ENCODE measurements around the gene TSPAN9.
A peak's percentile ranks its signal among the peaks of the same experiment; 100 is the strongest.

The TSPAN9 gene

GRCh38 chr12:3213768-3214167 lies 136.6 kb downstream of the TSPAN9 start:
- DNase-seq: no peak

- DNase-seq: peak; percentile 34
Measured at GRCh38 chr12:3214526-3215365, 137.6 kb downstream of the TSPAN9 start.

GRCh38 chr12:3215410-3215975 lies 138.3 kb downstream of the TSPAN9 start:
- no peak for DNase-seq

GRCh38 chr12:3216097-3216496 lies 138.9 kb downstream of the TSPAN9 start:
- no peak for DNase-seq

GRCh38 chr12:3216726-3217682 lies 139.8 kb downstream of the TSPAN9 start:
- DNase-seq: no peak

- no peak for DNase-seq
Measured at GRCh38 chr12:3217683-3218079, 140.5 kb downstream of the TSPAN9 start.

- DNase-seq: peak; percentile 18
Measured at GRCh38 chr12:3218228-3219171, 141.3 kb downstream of the TSPAN9 start.

GRCh38 chr12:3219233-3219632 lies 142.1 kb downstream of the TSPAN9 start:
- DNase-seq: no peak

- DNase-seq: no peak
Measured at GRCh38 chr12:3220382-3221321, 143.5 kb downstream of the TSPAN9 start.

GRCh38 chr12:3222306-3222705 lies 145.1 kb downstream of the TSPAN9 start:
- no peak for DNase-seq

- peak; percentile 6 for DNase-seq
Measured at GRCh38 chr12:3222979-3223378, 145.8 kb downstream of the TSPAN9 start.

GRCh38 chr12:3223601-3224529 lies 146.7 kb downstream of the TSPAN9 start:
- DNase-seq: no peak

GRCh38 chr12:3224530-3224903 lies 147.3 kb downstream of the TSPAN9 start:
- no peak for DNase-seq

- DNase-seq: no peak
Measured at GRCh38 chr12:3225154-3225795, 148.1 kb downstream of the TSPAN9 start.

GRCh38 chr12:3225796-3226180 lies 148.6 kb downstream of the TSPAN9 start:
- DNase-seq: no peak

GRCh38 chr12:3226264-3226663 lies 149.1 kb downstream of the TSPAN9 start:
- DNase-seq: no peak

- no peak for DNase-seq
Measured at GRCh38 chr12:3227076-3227975, 150.1 kb downstream of the TSPAN9 start.

- no peak for DNase-seq
Measured at GRCh38 chr12:3228552-3228951, 151.4 kb downstream of the TSPAN9 start.

Measured in NCI-H2227 treated with DMSO at 0.1 percent for 48 hours (cell line).